Measurements from ENCODE around the gene GNB4.

GNB4 gene

GRCh38 chr3:179355996-179356395 lies 95.3 kb downstream of the GNB4 start:
- no peak for DNase-seq (ENCODE audit: low read depth)

- no peak for DNase-seq (ENCODE audit: low read depth)
These were observed 102.8 kb downstream of the GNB4 start for GRCh38 chr3:179348325-179349013.

GRCh38 chr3:179347345-179348194 lies 103.7 kb downstream of the GNB4 start, which contains the start of gene MFN1:
Gene MFN1 (plus strand): TSS chr3:179347709. CDS start chr3:179348852, 1,143 bp downstream.
- peak; percentile 97 for DNase-seq (ENCODE audit: low read depth)
